SU-DHL-6 (cell line): ENCODE data around the gene ZDHHC7.

ENCODE experiments used
- H2AFZ ChIP-seq: fragments of 200-600 bp; sonication (generic); 2 replicates; pipeline ENCODE4 v1.6.1; 2014; ENCODE audit warnings: low read depth, mild to moderate bottlenecking, moderate library complexity, mixed read lengths, antibody characterized with exemption, low read length; ENCODE audit not compliant: severe bottlenecking
- H3F3A ChIP-seq: fragments of 200-600 bp; shearing (Covaris generic); 2 replicates; pipeline ENCODE4 v1.6.0; 2016; ENCODE audit warnings: antibody characterized with exemption, mild to moderate bottlenecking; ENCODE audit not compliant: insufficient read depth
- H3K27ac ChIP-seq: fragments of 200-600 bp; sonication (generic); 2 replicates; pipeline ENCODE4 v1.5.1; 2016; ENCODE audit warnings: low read depth, mild to moderate bottlenecking, low read length, moderate library complexity, mixed read lengths
- H3K27me3 ChIP-seq: fragments of 200-600 bp; sonication (generic), shearing (Covaris generic); 2 replicates; pipeline ENCODE4 v1.6.0; 2014; ENCODE audit warnings: mild to moderate bottlenecking, low read length
- H3K36me3 ChIP-seq: fragments of 200-600 bp; sonication (generic); 2 replicates; pipeline ENCODE4 v1.6.1; 2014; ENCODE audit warnings: mild to moderate bottlenecking, low read length, mixed read lengths
- H3K4me2 ChIP-seq: fragments of 300-600, 200-600 bp; shearing (Covaris generic), sonication (generic); 2 replicates; pipeline ENCODE4 v1.6.0; 2014; ENCODE audit warnings: low read length, low read depth, mild to moderate bottlenecking; ENCODE audit not compliant: poor library complexity, severe bottlenecking
- H3K4me3 ChIP-seq: fragments of 200-600 bp; sonication (generic); 2 replicates; pipeline ENCODE4 v1.5.1; 2014; ENCODE audit warnings: antibody characterized with exemption, low read length, mild to moderate bottlenecking, mixed read lengths; ENCODE audit not compliant: insufficient read depth, poor library complexity, severe bottlenecking
- H3K79me2 ChIP-seq: fragments of 200-600 bp; sonication (generic); 2 replicates; pipeline ENCODE4 v1.6.1; 2014; ENCODE audit warnings: mild to moderate bottlenecking, low read length, moderate library complexity; ENCODE audit not compliant: insufficient read depth
- H3K9ac ChIP-seq: fragments of 200-600 bp; sonication (generic); 2 replicates; pipeline ENCODE4 v1.7.0; 2014; ENCODE audit warnings: mild to moderate bottlenecking, low read length
- H3K9me2 ChIP-seq: fragments of 200-600 bp; sonication (generic); replicated peaks from 2 replicates; pipeline ENCODE4 v1.6.1; 2014; ENCODE audit warnings: low read length; ENCODE audit not compliant: insufficient read depth
- H3K9me3 ChIP-seq: fragments of 200-600 bp; sonication (generic); 2 replicates; pipeline ENCODE4 v1.6.1; 2014; ENCODE audit warnings: low read length, mixed read lengths; ENCODE audit not compliant: insufficient read depth
- H4K20me1 ChIP-seq: fragments of 200-600 bp; sonication (generic); 2 replicates; pipeline ENCODE4 v1.6.1; 2014; ENCODE audit warnings: low read depth, mild to moderate bottlenecking, antibody characterized with exemption, low read length, moderate library complexity, mixed read lengths
- CTCF ChIP-seq: fragments of 200-600 bp; sonication (generic); IDR thresholded peaks from one replicate; pipeline ENCODE4 v1.5.1; 2017; ENCODE audit warnings: antibody characterized with exemption, mild to moderate bottlenecking, low read length, moderate library complexity; ENCODE audit not compliant: insufficient read depth, poor library complexity, severe bottlenecking
- EZH2phosphoT487 ChIP-seq: fragments of 200-600 bp; sonication (generic), shearing (Covaris generic); conservative IDR thresholded peaks from 2 replicates; pipeline ENCODE4 v1.6.1; 2018; ENCODE audit warnings: mild to moderate bottlenecking, antibody characterized with exemption, low read length, moderate library complexity, mixed read lengths

Gene ZDHHC7

GRCh38 chr16:84959784-84960417 is 51.4 kb downstream of the ZDHHC7 start:
- TF ChIP-seq CTCF (no peak), EZH2phosphoT487 (no peak)

GRCh38 chr16:84959045-84959576 is 52.2 kb downstream of the ZDHHC7 start:
- Histone ChIP-seq H2AFZ (no peak overlapping the region), H3K27ac (no peak overlapping the region), H3F3A (no peaks in the 10 kb centered on the region), H3K9me3 (no peaks in the 10 kb centered on the region), H3K27me3 (no peaks in the 10 kb centered on the region), H3K4me3 (no peak overlapping the region), H3K36me3 (no peaks in the 10 kb centered on the region), H3K9me2 (no peaks in the 10 kb centered on the region), H3K4me2 (no peak overlapping the region), H3K79me2 (no peaks in the 10 kb centered on the region), H3K9ac (no peak overlapping the region), H4K20me1 (no peaks in the 10 kb centered on the region)
- no peak for TF ChIP-seq CTCF
- no peak for TF ChIP-seq EZH2phosphoT487

More at GRCh38 chr16:84959784-84960417, 51.4 kb downstream of the ZDHHC7 start:
- no peaks in the 10 kb centered on the region for H3K9me3 ChIP-seq
- no peak overlapping the region for H2AFZ ChIP-seq
- H3K36me3 ChIP-seq = no peaks in the 10 kb centered on the region
- no peak overlapping the region for H3K9ac ChIP-seq
- H3K27me3 ChIP-seq = no peaks in the 10 kb centered on the region
- no peaks in the 10 kb centered on the region for H4K20me1 ChIP-seq
- H3F3A ChIP-seq = no peaks in the 10 kb centered on the region
- H3K27ac ChIP-seq = no peak overlapping the region
- no peak overlapping the region for H3K4me3 ChIP-seq
- H3K9me2 ChIP-seq = no peaks in the 10 kb centered on the region
- no peaks in the 10 kb centered on the region for H3K79me2 ChIP-seq
- no peak overlapping the region for H3K4me2 ChIP-seq

GRCh38 chr16:84957792-84958191 is 53.5 kb downstream of the ZDHHC7 start:
- Histone ChIP-seq H3K27me3 (no peaks in the 10 kb centered on the region), H2AFZ (no peak overlapping the region), H3K36me3 (no peaks in the 10 kb centered on the region), H3F3A (no peaks in the 10 kb centered on the region), H3K9me3 (no peaks in the 10 kb centered on the region), H3K79me2 (no peaks in the 10 kb centered on the region), H3K4me2 (no peak overlapping the region), H3K9ac (no peak overlapping the region), H3K4me3 (no peak overlapping the region), H4K20me1 (no peaks in the 10 kb centered on the region), H3K27ac (no peak overlapping the region), H3K9me2 (no peaks in the 10 kb centered on the region)
- TF ChIP-seq EZH2phosphoT487 (no peak), CTCF (no peak)
